Stimulated activated CD4-positive, alpha-beta T cell treated with anti-CD3 and anti-CD28 coated beads, Interleukin-2, amount 100 ng/mL, for 4 hours (primary cell): ENCODE measurements around the gene IL34.

Source experiments
- DNase-seq: peaks from one replicate; pipeline ENCODE4 v3.0.0-alpha.2; 2020; ENCODE audit warnings: low read depth

Gene IL34

DNA sequence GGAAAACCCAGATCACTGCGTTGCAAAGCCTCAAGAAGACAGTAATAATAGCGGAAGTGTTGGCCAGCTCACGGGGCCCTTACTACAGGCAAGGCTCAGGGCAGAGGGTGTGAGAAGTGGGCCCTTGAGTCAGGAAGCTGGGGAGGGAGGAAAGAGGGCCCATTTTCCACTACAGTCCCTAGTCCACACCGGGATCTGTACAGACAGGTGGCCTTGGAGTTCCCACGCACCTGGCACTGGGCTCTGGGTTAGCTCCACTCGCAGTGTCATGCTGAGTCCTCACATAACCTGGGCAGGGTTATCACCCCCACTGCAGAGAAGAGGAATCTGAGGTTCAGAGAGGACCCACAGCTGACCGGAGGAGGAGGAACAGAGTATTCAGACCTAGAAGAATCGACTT, 56.3 kb downstream of the IL34 start:
- DNase-seq, result no peak

- no peak for DNase-seq
These were observed 56.9 kb downstream of the IL34 start for GRCh38 chr16:70703041-70703834.

DNA sequence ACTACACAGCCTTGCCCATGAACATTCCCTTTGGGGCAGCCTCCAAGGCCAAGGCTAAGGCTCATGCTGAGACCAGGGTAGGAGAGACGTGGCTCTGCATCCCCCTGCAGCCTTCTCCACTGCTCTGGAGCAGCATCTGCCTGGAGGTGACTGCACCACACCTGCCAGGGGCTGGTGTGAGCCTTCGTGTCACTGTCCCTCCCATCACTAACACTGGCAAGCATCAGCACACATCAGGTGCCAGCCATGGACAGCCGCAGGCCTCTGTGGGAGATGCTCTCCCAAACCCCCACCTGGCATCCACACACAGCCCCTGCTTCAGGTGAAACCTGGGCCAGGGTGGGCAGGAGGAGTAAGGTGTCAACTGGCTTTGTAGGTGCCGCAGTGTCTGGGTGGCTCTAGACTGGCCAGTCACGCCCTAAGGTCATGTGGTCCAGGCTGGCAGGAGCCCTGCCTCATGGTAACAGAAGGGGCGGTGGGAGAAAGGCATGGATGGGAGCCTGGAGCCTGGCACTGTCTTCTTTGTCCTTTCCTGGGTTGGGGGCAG, 57.5 kb downstream of the IL34 start:
- DNase-seq, result no peak

DNA sequence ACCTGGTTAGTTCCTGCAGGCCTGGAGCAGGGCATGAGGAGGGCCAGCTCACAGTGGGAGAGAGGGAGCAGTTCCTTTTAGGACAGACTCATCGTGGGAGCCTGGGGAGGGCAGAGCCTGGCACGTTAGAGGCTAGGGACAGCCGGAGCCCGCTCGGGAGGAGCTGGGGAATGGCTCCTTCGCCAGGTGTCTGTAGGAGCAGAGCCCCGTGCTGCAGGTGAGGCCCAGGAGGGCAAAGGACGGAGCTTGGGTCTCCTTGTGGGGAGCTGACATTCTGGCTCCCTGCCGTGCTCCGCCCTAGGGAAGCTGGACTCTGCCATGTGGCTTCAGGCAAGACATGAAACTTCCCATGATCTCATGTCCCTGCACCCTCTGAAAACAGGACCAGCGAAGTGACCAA, 58.2 kb downstream of the IL34 start:
- no peak for DNase-seq

DNA sequence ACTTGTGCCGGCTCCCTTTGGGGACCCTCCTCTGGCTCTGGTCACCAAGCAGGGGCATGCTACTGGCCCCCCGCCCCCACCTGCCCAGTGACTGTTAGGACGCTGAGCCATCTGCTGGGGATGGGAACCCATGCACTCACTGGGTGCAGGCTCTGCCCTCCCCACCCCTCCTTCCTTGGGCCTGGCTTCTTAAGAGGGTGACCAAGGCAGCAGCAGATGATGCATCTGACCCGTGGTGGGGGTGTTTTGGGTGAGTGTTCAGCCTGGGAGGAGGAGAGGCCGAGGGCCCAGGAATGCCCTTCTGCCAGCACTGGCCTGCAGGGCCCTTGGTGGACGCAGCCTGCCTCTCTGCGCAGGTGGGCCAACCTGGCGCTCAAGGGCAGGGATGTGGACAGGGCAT, 58.7 kb downstream of the IL34 start:
- no peak for DNase-seq

GRCh38 chr16:70706948-70707465, 60.6 kb downstream of the IL34 start:
- no peak for DNase-seq

DNA sequence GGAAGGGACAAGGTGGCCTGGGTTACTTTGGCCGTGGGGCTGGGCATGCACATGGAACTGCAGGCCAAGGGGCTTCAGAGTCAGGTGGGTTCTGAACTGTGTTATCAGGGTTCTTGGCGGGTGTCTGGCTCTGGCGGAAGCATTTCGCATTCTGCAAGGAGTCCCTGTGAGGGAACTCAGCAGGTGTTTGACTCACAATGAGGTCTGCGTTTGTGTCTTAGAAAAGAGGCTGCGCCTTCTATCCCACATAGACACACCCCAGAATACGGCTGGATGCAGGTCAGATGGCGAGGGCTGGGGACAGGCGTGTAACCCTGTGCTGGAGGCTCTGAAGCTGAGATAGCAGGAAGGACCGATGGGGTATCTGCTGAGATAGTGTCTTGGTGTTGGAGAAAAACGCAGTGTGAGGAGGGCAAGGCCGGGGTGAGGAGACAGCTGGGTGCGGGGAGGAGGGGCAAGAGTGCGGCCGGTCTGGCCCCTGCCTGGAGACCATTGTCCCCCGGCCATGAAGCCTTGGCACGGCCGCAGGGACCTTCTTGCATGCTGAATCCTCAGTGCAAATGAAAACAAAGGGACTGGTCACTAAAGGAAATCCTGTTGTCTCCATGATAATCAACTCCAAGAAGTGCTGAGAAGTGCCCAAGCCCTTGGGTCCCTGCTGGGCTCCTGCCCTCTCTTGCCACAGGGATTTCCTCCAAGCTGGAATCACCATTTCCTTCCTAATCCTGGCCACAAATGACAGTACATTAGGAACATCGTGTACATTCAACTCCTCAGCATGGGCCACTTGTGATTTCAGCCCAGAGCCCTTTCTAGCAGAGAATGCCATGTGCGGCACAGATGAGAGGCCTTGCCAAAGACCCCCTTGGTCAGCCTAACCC, 62.2 kb downstream of the IL34 start:
- no peak for DNase-seq

GRCh38 chr16:70709457-70709856, 63.1 kb downstream of the IL34 start:
- no peak for DNase-seq

DNA sequence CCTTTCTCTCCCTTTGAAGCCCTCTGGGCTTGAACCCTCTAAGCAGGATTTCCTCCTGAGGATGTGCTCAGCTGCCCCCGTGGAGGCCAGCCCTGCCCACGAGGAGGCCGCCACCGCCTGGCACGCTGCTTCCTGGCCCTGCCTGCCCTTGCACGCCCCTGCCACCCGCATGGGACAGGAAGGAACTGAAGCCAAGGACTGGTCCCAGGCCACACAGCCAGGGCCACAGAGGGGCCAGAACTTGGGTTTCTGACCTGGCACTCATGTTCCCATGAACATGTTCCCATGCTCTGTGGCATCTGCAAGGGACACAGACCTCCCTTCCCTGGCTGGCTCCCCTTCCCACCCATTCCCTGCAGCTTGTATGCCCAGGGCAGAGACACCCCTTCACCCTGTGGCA, 63.6 kb downstream of the IL34 start:
- no peak for DNase-seq
